ENCODE results near the gene CYP24A1.

DNA sequence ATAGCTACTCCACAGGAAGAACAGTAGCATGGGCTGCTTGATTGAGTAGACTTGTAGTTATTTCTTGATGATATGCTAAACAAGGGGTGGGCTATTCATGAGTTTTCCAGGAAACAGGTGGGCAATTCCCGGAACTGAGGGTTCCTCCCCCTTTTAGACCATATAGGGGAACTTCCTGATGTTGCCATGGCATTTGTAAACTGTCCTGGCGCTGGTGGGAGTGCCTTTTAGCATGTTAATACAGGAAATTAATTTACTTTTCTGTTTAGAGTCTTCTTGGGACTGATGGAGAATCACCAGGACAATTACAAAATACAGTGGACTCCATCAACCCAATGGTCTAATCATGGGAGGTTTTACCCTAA is 22.7 kb downstream of the CYP24A1 start:
- TF ChIP-seq EZH2 (IDR thresholded peaks at IDR 0.05; ENCODE audit: insufficient read depth, poor library complexity, severe bottlenecking): no peak
- TF ChIP-seq EZH2phosphoT487 (IDR thresholded peaks at IDR 0.05; ENCODE audit: insufficient read depth, low read depth): no peak
